ENCODE measurements around the gene PLPPR1.
A peak's percentile ranks its signal among the peaks of the same experiment; 100 is the strongest.
"Not testable (repeated sequence)": the region's sequence is repeated elsewhere in the genome, so short reads cannot be mapped to it uniquely, and the experiment has no call there.

The PLPPR1 gene

GRCh38 chr9:101092922-101093321, 64.4 kb downstream of the PLPPR1 start:
- H3K4me1 ChIP-seq (ENCODE audit: control insufficient read depth, low read depth, low read length) = peaks cover 15% of the 10 kb centered on the region
- no peaks in the 10 kb centered on the region for H3K9me3 ChIP-seq (ENCODE audit: control insufficient read depth, low read depth, low read length)
- H3K36me3 ChIP-seq (ENCODE audit: control insufficient read depth, low read depth, low read length) = no peaks in the 10 kb centered on the region
- H3K27me3 ChIP-seq (ENCODE audit: control insufficient read depth, insufficient read depth, low read length) = no peaks in the 10 kb centered on the region
- no peak overlapping the region for H3K27ac ChIP-seq (ENCODE audit: low read length)
- H3K4me3 ChIP-seq (ENCODE audit: low read length) = no peak overlapping the region
- no peak overlapping the region for H3K9ac ChIP-seq (ENCODE audit: low read length)

DNA sequence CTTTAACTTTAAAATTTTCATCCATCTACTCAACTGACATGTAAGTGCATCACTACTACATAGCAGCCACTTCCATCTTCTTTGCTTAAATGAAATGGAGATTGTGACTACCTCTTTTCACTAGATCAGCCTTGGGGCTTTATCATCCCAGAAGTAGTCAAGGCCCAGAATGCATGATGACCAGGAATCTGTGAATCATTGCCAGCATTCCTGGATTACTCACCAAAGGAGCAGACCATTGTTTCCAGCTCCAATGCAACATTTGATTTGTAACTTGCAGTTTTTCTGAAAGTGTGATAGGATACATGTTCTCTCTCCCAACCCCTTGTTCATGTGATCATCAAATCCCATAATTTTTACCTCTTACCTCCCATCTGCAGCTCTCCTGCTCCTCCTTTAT, 65.1 kb downstream of the PLPPR1 start:
- Histone ChIP-seq H3K4me3 (ENCODE audit: low read length) (no peak overlapping the region), H3K9me3 (ENCODE audit: control insufficient read depth, low read depth, low read length) (no peaks in the 10 kb centered on the region), H3K36me3 (ENCODE audit: control insufficient read depth, low read depth, low read length) (no peaks in the 10 kb centered on the region), H3K9ac (ENCODE audit: low read length) (no peak overlapping the region), H3K27ac (ENCODE audit: low read length) (no peak overlapping the region), H3K4me1 (ENCODE audit: control insufficient read depth, low read depth, low read length) (peaks cover 19% of the 10 kb centered on the region), H3K27me3 (ENCODE audit: control insufficient read depth, insufficient read depth, low read length) (no peaks in the 10 kb centered on the region)

DNA sequence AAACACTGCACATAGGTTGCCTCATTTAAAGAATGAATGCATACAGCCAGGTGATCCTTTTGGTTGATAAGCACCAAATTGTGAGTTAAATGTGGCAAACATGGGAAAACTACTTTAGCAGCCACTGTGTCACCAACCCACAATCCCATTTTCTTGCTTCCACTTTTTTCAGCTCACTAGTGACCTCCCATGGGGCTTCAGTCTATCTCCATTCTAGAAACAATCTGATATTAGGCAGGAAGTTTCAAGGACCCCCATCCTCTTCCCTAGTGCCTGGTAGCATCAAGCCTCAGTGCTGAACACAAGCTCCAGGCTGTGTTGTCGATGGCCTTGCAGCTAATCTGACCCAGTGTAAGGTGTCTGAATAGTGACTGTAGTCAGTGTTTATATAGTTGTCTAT, 66.2 kb downstream of the PLPPR1 start:
- H3K36me3 ChIP-seq (ENCODE audit: control insufficient read depth, low read depth, low read length) = no peaks in the 10 kb centered on the region
- no peaks in the 10 kb centered on the region for H3K27me3 ChIP-seq (ENCODE audit: control insufficient read depth, insufficient read depth, low read length)
- no peak overlapping the region for H3K27ac ChIP-seq (ENCODE audit: low read length)
- H3K4me1 ChIP-seq (ENCODE audit: control insufficient read depth, low read depth, low read length) = peaks cover 30% of the 10 kb centered on the region
- no peak overlapping the region for H3K9ac ChIP-seq (ENCODE audit: low read length)
- H3K9me3 ChIP-seq (ENCODE audit: control insufficient read depth, low read depth, low read length) = no peaks in the 10 kb centered on the region
- H3K4me3 ChIP-seq (ENCODE audit: low read length) = no peak overlapping the region

DNA sequence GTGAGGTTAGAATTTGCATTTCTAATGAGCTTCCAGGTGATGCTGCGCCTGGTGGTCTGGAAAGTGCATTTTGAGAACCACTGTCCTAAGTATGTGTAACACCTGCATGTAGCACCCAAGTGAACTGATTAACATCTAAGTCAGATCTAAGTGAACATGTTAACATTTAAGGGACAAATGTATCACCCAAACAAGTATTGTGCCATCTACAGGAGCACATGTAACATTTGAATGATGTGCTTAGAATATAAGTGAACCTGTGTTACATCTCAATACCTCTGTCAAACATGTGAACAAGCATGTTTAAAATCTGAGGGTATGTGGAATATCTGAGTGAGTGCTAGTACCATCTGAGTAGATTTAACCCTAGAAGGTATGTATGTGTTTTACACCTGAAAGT, 68.7 kb downstream of the PLPPR1 start:
- Histone ChIP-seq H3K4me1 (ENCODE audit: control insufficient read depth, low read depth, low read length) (peaks cover 48% of the 10 kb centered on the region), H3K9ac (ENCODE audit: low read length) (no peak overlapping the region), H3K27ac (ENCODE audit: low read length) (no peak overlapping the region), H3K27me3 (ENCODE audit: control insufficient read depth, insufficient read depth, low read length) (no peaks in the 10 kb centered on the region), H3K9me3 (ENCODE audit: control insufficient read depth, low read depth, low read length) (no peaks in the 10 kb centered on the region), H3K36me3 (ENCODE audit: control insufficient read depth, low read depth, low read length) (no peaks in the 10 kb centered on the region), H3K4me3 (ENCODE audit: low read length) (no peak overlapping the region)

GRCh38 chr9:101098392-101098791, 69.9 kb downstream of the PLPPR1 start:
- Histone ChIP-seq H3K27ac (ENCODE audit: low read length) (peak overlapping the region; percentile 54), H3K9ac (ENCODE audit: low read length) (no peak overlapping the region), H3K4me3 (ENCODE audit: low read length) (peak overlapping the region; percentile 39), H3K36me3 (ENCODE audit: control insufficient read depth, low read depth, low read length) (no peaks in the 10 kb centered on the region), H3K9me3 (ENCODE audit: control insufficient read depth, low read depth, low read length) (no peaks in the 10 kb centered on the region), H3K27me3 (ENCODE audit: control insufficient read depth, insufficient read depth, low read length) (no peaks in the 10 kb centered on the region), H3K4me1 (ENCODE audit: control insufficient read depth, low read depth, low read length) (peaks cover 48% of the 10 kb centered on the region)

- Histone ChIP-seq H3K9ac (ENCODE audit: low read length) (no peak overlapping the region), H3K4me1 (ENCODE audit: control insufficient read depth, low read depth, low read length) (peaks cover 25% of the 10 kb centered on the region), H3K27me3 (ENCODE audit: control insufficient read depth, insufficient read depth, low read length) (no peaks in the 10 kb centered on the region), H3K36me3 (ENCODE audit: control insufficient read depth, low read depth, low read length) (no peaks in the 10 kb centered on the region), H3K4me3 (ENCODE audit: low read length) (peak overlapping the region; percentile 6), H3K9me3 (ENCODE audit: control insufficient read depth, low read depth, low read length) (peaks cover 4% of the 10 kb centered on the region), H3K27ac (ENCODE audit: low read length) (no peak overlapping the region)
These were observed 85.8 kb downstream of the PLPPR1 start for GRCh38 chr9:101114317-101114716.

- Histone ChIP-seq H3K36me3 (ENCODE audit: control insufficient read depth, low read depth, low read length) (no peaks in the 10 kb centered on the region), H3K27me3 (ENCODE audit: control insufficient read depth, insufficient read depth, low read length) (no peaks in the 10 kb centered on the region), H3K4me3 (ENCODE audit: low read length) (peak overlapping the region; percentile 6), H3K9ac (ENCODE audit: low read length) (no peak overlapping the region), H3K4me1 (ENCODE audit: control insufficient read depth, low read depth, low read length) (peaks cover 25% of the 10 kb centered on the region), H3K27ac (ENCODE audit: low read length) (no peak overlapping the region), H3K9me3 (ENCODE audit: control insufficient read depth, low read depth, low read length) (no peaks in the 10 kb centered on the region)
These were observed 86.6 kb downstream of the PLPPR1 start for GRCh38 chr9:101115102-101115501.

- H3K9ac ChIP-seq (ENCODE audit: low read length) = no peak overlapping the region
- H3K9me3 ChIP-seq (ENCODE audit: control insufficient read depth, low read depth, low read length) = no peaks in the 10 kb centered on the region
- H3K27me3 ChIP-seq (ENCODE audit: control insufficient read depth, insufficient read depth, low read length) = no peaks in the 10 kb centered on the region
- no peak overlapping the region for H3K27ac ChIP-seq (ENCODE audit: low read length)
- peaks cover 24% of the 10 kb centered on the region for H3K4me1 ChIP-seq (ENCODE audit: control insufficient read depth, low read depth, low read length)
- no peaks in the 10 kb centered on the region for H3K36me3 ChIP-seq (ENCODE audit: control insufficient read depth, low read depth, low read length)
- H3K4me3 ChIP-seq (ENCODE audit: low read length) = no peak overlapping the region
These were observed 88.6 kb downstream of the PLPPR1 start for GRCh38 chr9:101117161-101117560.

GRCh38 chr9:101119206-101119819, 90.8 kb downstream of the PLPPR1 start:
- Histone ChIP-seq H3K36me3 (ENCODE audit: control insufficient read depth, low read depth, low read length) (no peaks in the 10 kb centered on the region), H3K4me1 (ENCODE audit: control insufficient read depth, low read depth, low read length) (peaks cover 13% of the 10 kb centered on the region), H3K9me3 (ENCODE audit: control insufficient read depth, low read depth, low read length) (peaks cover 17% of the 10 kb centered on the region), H3K27me3 (ENCODE audit: control insufficient read depth, insufficient read depth, low read length) (no peaks in the 10 kb centered on the region), H3K27ac (ENCODE audit: low read length) (no peak overlapping the region), H3K4me3 (ENCODE audit: low read length) (no peak overlapping the region), H3K9ac (ENCODE audit: low read length) (no peak overlapping the region)

DNA sequence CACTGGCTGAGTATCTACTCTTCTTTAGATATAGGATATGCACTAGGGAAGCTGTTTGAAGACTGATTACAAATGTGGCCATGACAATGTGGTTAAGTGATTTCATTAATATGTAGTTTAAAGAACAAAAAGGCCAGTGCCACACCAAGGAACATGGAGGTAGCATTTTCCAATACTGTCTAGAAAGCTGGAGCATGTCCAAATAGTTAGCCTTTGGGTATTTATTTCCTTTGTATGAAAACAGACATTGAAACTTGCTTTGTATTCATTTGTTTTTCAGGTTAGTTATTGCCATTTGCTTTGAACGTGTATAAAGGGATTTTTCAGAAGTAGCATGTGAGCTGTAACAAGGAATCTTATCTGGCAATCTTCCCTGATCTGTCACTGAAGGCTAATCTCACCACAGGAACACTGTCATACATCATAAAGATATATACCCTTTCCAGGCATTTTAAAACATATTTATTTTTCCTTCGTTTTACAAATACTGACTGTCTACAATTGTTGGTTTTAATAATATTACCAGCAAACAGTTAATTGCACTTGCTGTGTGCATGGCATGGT, 93.4 kb downstream of the PLPPR1 start:
- H3K4me1 ChIP-seq (ENCODE audit: control insufficient read depth, low read depth, low read length) = no peaks in the 10 kb centered on the region
- H3K27ac ChIP-seq (ENCODE audit: low read length) = no peak overlapping the region
- H3K4me3 ChIP-seq (ENCODE audit: low read length) = no peak overlapping the region
- H3K9me3 ChIP-seq (ENCODE audit: control insufficient read depth, low read depth, low read length) = peaks cover 22% of the 10 kb centered on the region
- H3K36me3 ChIP-seq (ENCODE audit: control insufficient read depth, low read depth, low read length) = no peaks in the 10 kb centered on the region
- H3K27me3 ChIP-seq (ENCODE audit: control insufficient read depth, insufficient read depth, low read length) = no peaks in the 10 kb centered on the region
- H3K9ac ChIP-seq (ENCODE audit: low read length) = no peak overlapping the region

DNA sequence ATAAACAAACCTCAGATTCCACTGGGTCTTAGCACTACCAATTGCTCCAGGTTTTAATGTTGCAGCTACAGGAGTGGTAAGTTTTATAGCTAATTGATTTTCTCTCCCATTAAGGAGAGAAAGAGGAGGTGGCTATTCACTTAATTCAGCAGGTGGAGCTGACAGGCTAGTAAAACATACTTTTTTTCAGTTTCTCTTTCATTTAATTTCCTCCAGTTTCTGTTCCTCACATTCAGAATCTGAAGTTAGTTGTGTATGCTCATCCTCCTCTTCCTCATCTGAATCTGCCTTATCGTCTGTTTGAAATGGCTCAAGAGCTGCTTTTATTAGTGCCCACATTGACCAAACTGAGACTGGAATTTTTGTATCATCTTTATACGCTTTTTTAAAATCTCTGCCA, 98.0 kb downstream of the PLPPR1 start:
- peaks cover 3% of the 10 kb centered on the region for H3K4me1 ChIP-seq (ENCODE audit: control insufficient read depth, low read depth, low read length)
- no peak overlapping the region for H3K4me3 ChIP-seq (ENCODE audit: low read length)
- no peak overlapping the region for H3K27ac ChIP-seq (ENCODE audit: low read length)
- peaks cover 33% of the 10 kb centered on the region for H3K9me3 ChIP-seq (ENCODE audit: control insufficient read depth, low read depth, low read length)
- H3K9ac ChIP-seq (ENCODE audit: low read length) = no peak overlapping the region
- no peaks in the 10 kb centered on the region for H3K27me3 ChIP-seq (ENCODE audit: control insufficient read depth, insufficient read depth, low read length)
- no peaks in the 10 kb centered on the region for H3K36me3 ChIP-seq (ENCODE audit: control insufficient read depth, low read depth, low read length)

GRCh38 chr9:101127369-101127768, 98.8 kb downstream of the PLPPR1 start:
- not testable (repeated sequence) for H3K27me3 ChIP-seq (ENCODE audit: control insufficient read depth, insufficient read depth, low read length); H3K27ac ChIP-seq (ENCODE audit: low read length); H3K9ac ChIP-seq (ENCODE audit: low read length); H3K36me3 ChIP-seq (ENCODE audit: control insufficient read depth, low read depth, low read length); H3K4me3 ChIP-seq (ENCODE audit: low read length); H3K4me1 ChIP-seq (ENCODE audit: control insufficient read depth, low read depth, low read length)
- H3K9me3 ChIP-seq (ENCODE audit: control insufficient read depth, low read depth, low read length) = peaks cover 33% of the 10 kb centered on the region
